HG03558 (cell line): ENCODE results near the gene RBFOX1.

ENCODE experiments used
- ATAC-seq: cut with Tn5 transposase; IDR thresholded peaks from one replicate; pipeline ENCODE4 v1.9.1; 2021; ENCODE audit warnings: moderate number of reproducible peaks; ENCODE audit not compliant: unreplicated experiment; ENCODE audit errors: extremely low read depth

RBFOX1 gene

GRCh38 chr16:7638306-7638705 is 305.7 kb downstream of the RBFOX1 start:
- no peak for ATAC-seq

GRCh38 chr16:7640334-7640733 is 307.7 kb downstream of the RBFOX1 start:
- ATAC-seq = no peak

DNA sequence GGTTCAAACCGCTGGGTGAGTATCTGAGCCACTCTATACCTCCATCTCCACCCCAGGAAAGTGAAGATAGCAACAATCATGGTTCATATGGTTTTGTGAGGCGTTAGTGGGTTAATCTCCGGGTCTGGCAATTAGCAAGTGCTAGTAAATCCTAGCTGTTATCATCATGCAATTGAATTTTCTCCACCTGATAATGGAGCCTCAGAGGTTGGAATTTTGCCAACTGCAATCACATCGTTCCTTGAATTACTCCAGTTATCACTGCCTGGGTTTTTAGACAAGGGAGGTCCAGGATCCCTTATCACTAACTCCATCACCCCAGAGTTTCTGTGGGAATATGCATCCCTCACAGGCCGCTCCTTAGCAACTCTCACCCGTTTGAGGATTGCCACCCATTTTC is 311.5 kb downstream of the RBFOX1 start:
- ATAC-seq = no peak

GRCh38 chr16:7644811-7645210 is 312.2 kb downstream of the RBFOX1 start:
- ATAC-seq = no peak

GRCh38 chr16:7646821-7647500 is 314.3 kb downstream of the RBFOX1 start:
- ATAC-seq = no peak

GRCh38 chr16:7650431-7650830 is 317.8 kb downstream of the RBFOX1 start:
- no peak for ATAC-seq

DNA sequence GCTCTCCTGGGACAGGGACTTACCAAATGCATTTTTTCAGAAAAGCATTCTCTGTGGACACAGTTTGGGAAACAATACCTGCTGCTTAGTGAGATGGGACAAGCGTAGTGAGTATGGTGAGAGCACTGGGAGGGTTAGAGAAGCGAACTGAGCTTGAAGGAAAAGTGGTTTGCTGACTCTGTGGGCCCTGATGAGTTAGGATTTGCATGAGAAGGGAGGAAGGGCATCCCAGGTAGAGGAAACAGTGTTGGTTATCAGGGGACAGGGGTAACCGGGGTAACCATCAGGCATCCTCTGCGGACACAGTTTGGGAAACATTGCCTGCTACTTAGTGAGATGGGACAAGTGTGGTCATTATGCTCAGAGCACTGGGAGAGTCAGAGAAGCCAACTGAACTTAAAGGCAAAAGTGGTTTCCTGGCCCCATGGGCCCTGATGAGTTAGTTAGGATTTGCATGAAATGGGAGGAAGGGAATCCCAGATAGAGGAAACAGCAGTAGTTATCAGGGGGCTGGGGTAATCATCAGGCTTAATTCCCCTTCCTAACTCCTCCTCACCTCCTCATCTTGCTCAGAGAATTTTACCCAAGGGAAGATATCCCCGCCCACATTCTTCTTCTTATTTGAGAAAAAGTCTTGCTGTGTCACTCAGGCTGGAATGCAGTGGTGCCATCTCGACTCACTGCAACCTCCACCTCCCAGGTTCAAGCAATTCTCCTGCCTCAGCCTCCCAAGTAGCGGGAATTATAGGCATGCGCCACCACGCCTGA is 319.3 kb downstream of the RBFOX1 start:
- no peak for ATAC-seq

- ATAC-seq = no peak
Measured at GRCh38 chr16:7653746-7654461, 321.3 kb downstream of the RBFOX1 start.

- no peak for ATAC-seq
Measured at GRCh38 chr16:7675628-7676027, 343.0 kb downstream of the RBFOX1 start.

DNA sequence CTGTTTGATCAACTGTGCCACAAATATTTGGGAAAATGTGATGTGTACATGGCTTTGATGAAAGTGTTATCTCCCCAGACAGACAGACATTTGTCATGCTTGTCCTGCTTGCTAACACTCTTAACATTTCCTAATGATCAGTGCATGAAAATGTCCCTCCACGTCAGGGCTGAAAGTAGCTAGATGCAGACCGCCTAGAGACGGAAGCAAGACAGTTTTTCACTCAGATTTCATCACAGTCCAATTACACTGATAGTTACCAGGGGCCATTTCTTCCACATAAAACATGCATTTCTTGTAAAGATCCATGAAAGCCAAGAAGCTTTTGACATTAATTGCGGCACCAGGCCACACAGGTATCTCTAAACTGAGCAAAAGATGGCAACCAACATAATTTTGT is 347.7 kb downstream of the RBFOX1 start:
- no peak for ATAC-seq

DNA sequence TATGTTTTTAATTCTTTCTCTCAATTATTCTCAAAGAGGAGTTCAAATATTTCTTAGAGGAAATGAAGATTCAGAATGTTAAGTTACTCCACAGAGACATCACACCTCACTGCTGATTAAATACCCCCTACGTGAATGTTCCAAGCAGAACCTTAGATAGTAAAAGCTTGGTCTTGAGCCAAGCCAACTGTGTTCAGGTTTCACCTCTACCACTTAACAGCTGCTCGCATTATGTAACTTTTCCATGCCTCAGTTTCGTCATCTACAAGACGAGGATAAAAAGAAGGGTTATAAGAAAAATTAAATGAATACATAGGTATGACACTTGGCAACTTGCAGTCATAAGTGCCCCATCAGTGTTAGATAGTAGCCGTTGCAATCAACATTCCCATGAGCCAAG is 356.2 kb downstream of the RBFOX1 start:
- no peak for ATAC-seq

DNA sequence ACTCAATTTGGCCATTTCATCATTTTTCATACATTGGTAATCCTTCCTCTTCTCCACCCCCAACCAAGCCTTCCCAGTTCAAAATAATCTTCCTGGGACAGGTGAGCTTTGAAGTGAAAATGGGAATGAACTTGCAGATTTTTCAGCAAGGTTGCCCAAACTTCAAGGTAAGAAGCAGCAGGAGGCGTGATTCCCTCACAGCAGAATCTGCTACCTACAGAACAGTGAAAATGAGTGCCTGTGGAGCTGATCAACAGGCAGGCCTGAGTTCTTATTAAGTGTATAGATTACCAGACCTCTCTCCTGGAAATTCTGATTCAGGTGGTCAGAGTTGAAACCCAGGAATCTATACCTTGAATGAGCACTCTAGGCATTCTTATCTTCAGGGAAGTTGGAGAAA is 356.6 kb downstream of the RBFOX1 start:
- no peak for ATAC-seq

DNA sequence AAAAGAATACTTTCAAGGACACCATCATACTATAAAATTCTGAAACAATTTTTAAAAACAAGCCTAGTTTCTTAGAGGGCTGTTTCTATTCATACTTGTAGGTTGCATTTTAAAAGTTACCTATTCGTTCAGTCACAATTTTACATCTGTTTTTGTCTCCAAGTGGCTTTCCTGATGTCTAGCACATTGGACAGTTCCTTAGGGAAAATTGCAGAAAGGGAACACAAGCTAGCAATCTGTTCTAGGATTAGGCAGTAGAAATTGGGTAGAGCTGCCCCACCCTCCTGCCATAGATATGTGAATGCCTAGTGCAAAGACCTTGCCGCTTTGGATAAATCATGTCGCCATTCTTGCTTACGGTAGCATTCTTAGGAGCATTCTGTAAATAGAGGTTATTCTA is 358.9 kb downstream of the RBFOX1 start:
- ATAC-seq = no peak

DNA sequence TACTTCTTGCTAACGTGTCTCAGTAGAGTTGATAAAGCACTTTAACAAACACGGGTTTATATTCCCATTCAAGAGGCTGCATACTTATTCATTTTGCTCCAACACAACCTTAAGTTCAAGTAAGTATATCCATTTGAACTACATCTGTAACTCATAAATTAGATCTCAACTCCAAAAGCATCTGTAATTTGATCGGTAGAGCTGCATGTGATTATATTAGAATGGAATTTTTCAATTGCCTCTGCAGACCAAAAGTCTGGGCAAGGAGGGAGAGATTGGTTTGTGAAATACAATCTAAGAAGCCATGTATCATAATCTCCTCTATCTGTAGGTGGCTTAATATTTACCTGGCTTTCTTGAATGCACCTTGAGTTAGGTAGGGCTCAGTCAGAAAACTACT is 371.0 kb downstream of the RBFOX1 start:
- ATAC-seq = no peak

GRCh38 chr16:7705885-7706284 is 373.2 kb downstream of the RBFOX1 start:
- ATAC-seq = no peak

DNA sequence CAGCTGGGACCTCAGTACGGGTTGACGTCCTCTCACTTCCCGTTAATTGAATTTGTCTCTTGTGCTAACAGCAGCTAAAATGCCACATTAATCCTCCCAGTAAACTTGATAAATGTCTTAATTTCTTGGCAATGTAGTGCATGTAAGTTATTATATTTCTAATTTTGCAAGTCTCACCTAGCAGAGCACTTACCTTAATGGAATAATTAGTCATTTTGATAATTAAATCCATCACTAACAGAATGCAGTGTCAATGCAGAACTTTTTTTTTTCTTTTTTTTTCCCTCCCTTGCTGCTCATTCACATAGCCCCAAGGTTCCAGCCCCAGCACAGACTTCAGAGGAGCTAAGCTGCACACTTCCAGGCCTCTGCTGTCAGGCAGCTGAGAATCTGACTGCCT is 376.5 kb downstream of the RBFOX1 start:
- no peak for ATAC-seq

- ATAC-seq = no peak
Measured at GRCh38 chr16:7713244-7713643, 380.6 kb downstream of the RBFOX1 start.

- no peak for ATAC-seq
Measured at GRCh38 chr16:7714775-7715174, 382.1 kb downstream of the RBFOX1 start.

GRCh38 chr16:7716660-7717550 is 384.3 kb downstream of the RBFOX1 start:
- ATAC-seq = no peak

GRCh38 chr16:7722761-7723160 is 390.1 kb downstream of the RBFOX1 start:
- ATAC-seq = no peak
